Ovary (tissue), 9 donors: ENCODE measurements around the gene SKIC8. TPM values are rescaled to one million over a fixed set of nuclear protein-coding genes. Genes with fewer than 3 reads are reported as not detected.

ENCODE experiments used
- DNase-seq, 5 donors: peaks; one replicate each; pipeline ENCODE4 v3.0.0-alpha.2; 2019 to 2020
- H3K27ac ChIP-seq, 2 donors: fragments of 200-600 bp; one replicate each; pipeline versions ENCODE4 v1.5.1 to v1.8.0; 2019 to 2022
- H3K27me3 ChIP-seq: fragments of 200-600 bp; one replicate; pipeline ENCODE4 v1.8.0; 2022
- H3K36me3 ChIP-seq: fragments of 200-600 bp; sonication (generic); one replicate; pipeline ENCODE4 v1.5.1; 2019
- H3K4me1 ChIP-seq: one replicate; pipeline ENCODE4 v1.8.1; 2013; ENCODE audit warnings: mild to moderate bottlenecking, moderate library complexity; ENCODE audit not compliant: insufficient read depth
- H3K4me3 ChIP-seq: fragments of 200-600 bp; sonication (generic); one replicate; pipeline ENCODE4 v1.5.1; 2017
- H3K9me3 ChIP-seq, 2 donors: fragments of 200-600 bp in 1 of 2; sonication (generic) in 1 of 2; one replicate each; pipeline versions ENCODE4 v1.5.1 to v1.8.1; 2013 to 2019; ENCODE audit warnings: mild to moderate bottlenecking in 1 of 2, moderate library complexity in 1 of 2
- CTCF ChIP-seq, 3 donors: fragments of 450-650 bp in 2 of 3; fragments of 200-600 bp in 1 of 3; IDR thresholded peaks; one replicate each; pipeline versions ENCODE4 v1.5.1 to v1.8.0; 2016 to 2022; ENCODE audit warnings: antibody characterized with exemption in 3 of 3, mild to moderate bottlenecking in 1 of 3
- EP300 ChIP-seq: sonication (generic); formaldehyde crosslinking; IDR thresholded peaks from one replicate; pipeline ENCODE4 v1.6.1; 2017; ENCODE audit warnings: antibody characterized with exemption
- POLR2A ChIP-seq: fragments of 450-650 bp; IDR thresholded peaks from one replicate; pipeline ENCODE4 v1.6.1; 2017; ENCODE audit warnings: antibody characterized with exemption, mild to moderate bottlenecking, moderate library complexity
- WGBS, 3 donors: extraction: QIAGEN DNeasy Blood & Tissue Kit in 1 of 3; methylation state at CpG; one replicate each; pipeline versions ENCODE4 v1.1.5 to v1.1.7; 2013 to 2017; 5-methylcytosine and 5-hydroxymethylcytosine counted together
- intact Hi-C, 4 donors: fragments of 100-400 bp; cut with DNase I; formaldehyde crosslinking; loops; one replicate each; pipeline versions ENCODE4 v1.11.0 to v1.15.1; 2022 to 2023
- polyA plus RNA-seq, 2 donors: library from polyadenylated mRNA; stranded (reverse); fragments of 200-250 nt in 1 of 2; fragments of 350-450 nt in 1 of 2; fragmentation: Illumina TruSeq in 1 of 2; extraction: RNeasy Lipid Tissue Mini Kit (QIAGEN cat#74804) in 1 of 2; gene quantifications; one replicate each; pipeline ENCODE4 v1.2.3, GENCODE V29; 2013 to 2014
- total RNA-seq, 7 donors: library from RNA; depleted of rRNA in 2 of 7; stranded (reverse); fragments of >200 nt in 2 of 7; fragmentation: NEBNext Ultra II Directional in 3 of 7; extraction: Animal tissue kit (Norgen Biotek cat#: 25700) in 3 of 7; gene quantifications; one replicate each; pipeline versions ENCODE4 v1.1.0 to v1.2.4, GENCODE V29; 2016 to 2023
- donor health status: DM: no; HTN: no; CAD: no; lungs with moderate emphysema.
- donor health status: DM: no; HTN: no; CAD: no.
- donor health status: Bipolar disorder and iron deficiency.
- donor health status: DM: yes; HTN: yes; CAD: no.
- donor health status: DM: no; HTN: no; CAD: no.
- donor health status: DM: yes; HTN: yes; CAD: no.

Gene SKIC8
- total and polyA plus RNA-seq, 9 donors = 38.1 to 63.5 (median 50.8) TPM

- intact Hi-C loops = no loop called here
- H3K4me1 ChIP-seq = no peaks in the 10 kb centered on the region
- no peaks in the 10 kb centered on the region for H3K36me3 ChIP-seq
- no peaks in the 10 kb centered on the region for H3K9me3 ChIP-seq
- 64 to 79% (median 67%) methylated on average over 1 of the region's 1 CpG for WGBS, 3 donors
- DNase-seq = no peak
- no peak overlapping the region for H3K27ac ChIP-seq
- TF ChIP-seq EP300 = no peak
- no peak for TF ChIP-seq CTCF (IDR thresholded peaks at IDR 0.05)
- no peak for TF ChIP-seq POLR2A
- H3K4me3 ChIP-seq = no peak overlapping the region
- no peaks in the 10 kb centered on the region for H3K27me3 ChIP-seq
These were observed 28.1 kb upstream of the SKIC8 start for GRCh38 chr15:78327466-78327865.

- intact Hi-C loops = no loop called here
These were observed 25.9 kb upstream of the SKIC8 start for GRCh38 chr15:78325092-78325843.

GRCh38 chr15:78324144-78324543, 24.7 kb upstream of the SKIC8 start:
- WGBS, 3 donors = 80 to 82% (median 81%) methylated on average over 5 of the region's 5 CpGs
- H3K9me3 ChIP-seq = no peaks in the 10 kb centered on the region
- H3K27me3 ChIP-seq = no peaks in the 10 kb centered on the region
- no peaks in the 10 kb centered on the region for H3K4me1 ChIP-seq
- no peak overlapping the region for H3K27ac ChIP-seq
- no peaks in the 10 kb centered on the region for H3K36me3 ChIP-seq
- intact Hi-C loops = no loop called here
- TF ChIP-seq POLR2A (no peak), CTCF (IDR thresholded peaks at IDR 0.05) (no peak), EP300 (no peak)
- no peak overlapping the region for H3K4me3 ChIP-seq
- no peak for DNase-seq

More at GRCh38 chr15:78325092-78325843, 25.9 kb upstream of the SKIC8 start:
- Histone ChIP-seq H3K4me1 (no peaks in the 10 kb centered on the region), H3K4me3 (no peak overlapping the region), H3K36me3 (no peaks in the 10 kb centered on the region), H3K27me3 (no peaks in the 10 kb centered on the region), H3K9me3 (no peaks in the 10 kb centered on the region), H3K27ac (no peak overlapping the region)
- DNase-seq = no peak
- TF ChIP-seq POLR2A (no peak), EP300 (no peak), CTCF (IDR thresholded peaks at IDR 0.05) (no peak)
- WGBS, 3 donors = 51 to 57% (median 52%) methylated on average over 7 of the region's 7 CpGs

- H3K27me3 ChIP-seq = no peaks in the 10 kb centered on the region
- H3K4me1 ChIP-seq = no peaks in the 10 kb centered on the region
- no peaks in the 10 kb centered on the region for H3K36me3 ChIP-seq
- intact Hi-C loops = no loop called here
- H3K27ac ChIP-seq = no peak overlapping the region
- H3K4me3 ChIP-seq = no peak overlapping the region
- 56 to 64% (median 57%) methylated on average over 7 of the region's 7 CpGs for WGBS, 3 donors
- H3K9me3 ChIP-seq = no peaks in the 10 kb centered on the region
- DNase-seq = no peak
- TF ChIP-seq EP300 = no peak
- TF ChIP-seq POLR2A = no peak
- TF ChIP-seq CTCF (IDR thresholded peaks at IDR 0.05) = no peak
These were observed 24.3 kb upstream of the SKIC8 start for GRCh38 chr15:78323693-78324092.
